Measurements from ENCODE around the gene ZXDB. TPM values are rescaled to one million over a fixed set of nuclear protein-coding genes. Genes with fewer than 3 reads are reported as not detected.
"Not testable (repeated sequence)": the region's sequence is repeated elsewhere in the genome, so short reads cannot be mapped to it uniquely, and the experiment has no call there.

Gene ZXDB
- total and polyA plus RNA-seq, 3 donors from 2014 or later, result 3.6 to 7.6 (median 6.9) TPM

DNA sequence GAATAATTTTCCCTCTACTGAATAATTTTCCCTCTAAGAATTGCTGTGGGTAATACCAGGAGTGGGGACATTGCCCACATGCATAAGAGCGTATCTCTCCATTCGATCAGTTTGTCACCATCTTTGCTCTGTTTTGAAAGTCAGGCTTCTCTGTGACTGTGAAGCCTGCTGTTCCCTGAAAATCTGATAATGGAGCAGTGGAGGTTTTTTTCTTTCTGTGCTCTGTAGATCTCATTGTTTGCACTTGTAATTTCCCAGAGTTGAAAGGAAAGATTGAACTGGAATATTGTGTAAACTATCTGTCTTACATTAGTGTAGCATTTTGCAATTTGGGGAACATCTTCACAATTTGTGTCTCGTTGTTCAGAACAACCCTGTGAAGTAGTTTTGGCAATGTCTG, 4.3 kb downstream of the ZXDB start:
- intact Hi-C loops (cut with DNase I; ENCODE audit: low total_unique reads), result no loop called here
- peaks cover 3% of the 10 kb centered on the region for H3K4me1 ChIP-seq
- H3K36me3 ChIP-seq (ENCODE audit: low read depth, missing control alignments), result no peaks in the 10 kb centered on the region
- H3K27ac ChIP-seq, result no peak overlapping the region
- TF ChIP-seq POLR2A (IDR thresholded peaks at IDR 0.05), result no peak
- TF ChIP-seq, protein P1, sequence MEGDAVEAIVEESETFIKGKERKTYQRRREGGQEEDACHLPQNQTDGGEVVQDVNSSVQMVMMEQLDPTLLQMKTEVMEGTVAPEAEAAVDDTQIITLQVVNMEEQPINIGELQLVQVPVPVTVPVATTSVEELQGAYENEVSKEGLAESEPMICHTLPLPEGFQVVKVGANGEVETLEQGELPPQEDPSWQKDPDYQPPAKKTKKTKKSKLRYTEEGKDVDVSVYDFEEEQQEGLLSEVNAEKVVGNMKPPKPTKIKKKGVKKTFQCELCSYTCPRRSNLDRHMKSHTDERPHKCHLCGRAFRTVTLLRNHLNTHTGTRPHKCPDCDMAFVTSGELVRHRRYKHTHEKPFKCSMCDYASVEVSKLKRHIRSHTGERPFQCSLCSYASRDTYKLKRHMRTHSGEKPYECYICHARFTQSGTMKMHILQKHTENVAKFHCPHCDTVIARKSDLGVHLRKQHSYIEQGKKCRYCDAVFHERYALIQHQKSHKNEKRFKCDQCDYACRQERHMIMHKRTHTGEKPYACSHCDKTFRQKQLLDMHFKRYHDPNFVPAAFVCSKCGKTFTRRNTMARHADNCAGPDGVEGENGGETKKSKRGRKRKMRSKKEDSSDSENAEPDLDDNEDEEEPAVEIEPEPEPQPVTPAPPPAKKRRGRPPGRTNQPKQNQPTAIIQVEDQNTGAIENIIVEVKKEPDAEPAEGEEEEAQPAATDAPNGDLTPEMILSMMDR (IDR thresholded peaks at IDR 0.05), result no peak
- no peak overlapping the region for H3K4me3 ChIP-seq
- no peaks in the 10 kb centered on the region for H3K9me3 ChIP-seq
- no peaks in the 10 kb centered on the region for H3K27me3 ChIP-seq
- WGBS, 2 donors, result 42 to 44% methylated on average over 3 of the region's 3 CpGs
- no peak for DNase-seq

DNA sequence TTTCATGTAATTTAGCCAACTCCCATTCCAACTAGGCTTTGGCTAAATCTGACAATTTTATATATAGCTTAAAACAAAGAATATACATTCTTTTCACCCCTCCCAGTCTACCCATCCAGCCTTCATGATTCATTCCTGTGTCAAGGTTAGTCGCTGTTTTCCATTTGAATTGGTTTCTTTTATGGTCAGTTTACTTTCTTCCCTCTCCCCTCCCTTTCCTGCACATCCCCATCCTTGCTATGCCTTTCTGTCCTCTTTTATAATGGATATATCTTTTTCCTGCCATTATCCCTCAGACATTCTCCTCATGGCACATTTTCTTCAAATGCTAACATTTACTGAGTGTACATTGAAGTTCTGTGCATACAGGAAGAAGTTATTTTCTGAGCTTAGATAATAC, 4.7 kb downstream of the ZXDB start:
- no peaks in the 10 kb centered on the region for H3K27me3 ChIP-seq
- H3K27ac ChIP-seq, result no peak overlapping the region
- 41 to 69% methylated on average over 1 of the region's 1 CpG for WGBS, 2 donors
- H3K9me3 ChIP-seq, result no peaks in the 10 kb centered on the region
- no peaks in the 10 kb centered on the region for H3K36me3 ChIP-seq (ENCODE audit: low read depth, missing control alignments)
- peaks cover 3% of the 10 kb centered on the region for H3K4me1 ChIP-seq
- H3K4me3 ChIP-seq, result no peak overlapping the region
- DNase-seq, result no peak
- TF ChIP-seq, protein P1 (IDR thresholded peaks at IDR 0.05), result no peak
- no peak for TF ChIP-seq POLR2A (IDR thresholded peaks at IDR 0.05)
- intact Hi-C loops (cut with DNase I; ENCODE audit: low total_unique reads), result no loop called here

DNA sequence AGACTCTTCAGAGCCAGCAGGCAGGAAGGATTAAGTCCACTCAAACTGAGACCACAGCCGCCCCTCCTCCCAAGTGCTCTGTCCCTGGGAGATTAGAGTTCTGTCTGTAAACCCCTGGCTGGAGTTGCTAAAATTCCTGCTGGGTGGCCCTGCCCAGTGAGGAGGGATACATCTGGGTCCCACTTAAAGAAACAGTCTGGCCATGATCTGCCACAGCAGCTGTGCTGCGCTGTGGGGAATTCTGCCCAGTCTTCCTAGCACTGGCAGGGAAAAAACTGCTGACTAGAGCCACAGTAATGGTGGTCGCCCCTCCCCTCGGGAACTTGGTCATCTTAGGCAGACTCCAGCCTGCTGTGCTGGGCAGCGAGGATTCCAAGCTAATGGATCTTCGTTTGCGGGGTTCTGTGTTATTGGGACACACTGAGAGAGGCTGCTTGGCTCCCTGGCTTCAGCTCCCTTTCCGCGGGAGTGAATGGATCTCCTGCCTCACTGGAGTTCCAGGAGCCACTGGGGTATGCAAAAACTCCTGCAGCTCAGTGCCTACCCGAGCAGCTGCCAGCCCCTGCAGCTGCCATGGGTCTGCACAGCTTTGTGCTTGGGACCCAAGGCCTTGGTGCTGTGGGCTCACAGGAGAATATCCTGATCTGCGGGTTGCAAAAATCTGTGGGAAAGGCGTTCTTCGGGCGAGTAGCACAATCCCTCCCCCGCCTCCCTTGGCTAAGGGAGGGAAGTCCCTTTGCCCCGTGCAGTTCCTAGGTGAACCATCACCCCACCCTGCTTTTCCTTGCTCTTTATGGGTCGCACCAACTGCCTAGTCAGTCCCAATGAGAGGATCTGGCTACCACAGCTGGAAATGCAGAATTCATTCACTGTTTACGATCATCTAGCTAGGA, 15.7 kb downstream of the ZXDB start:
- Histone ChIP-seq H3K36me3 (ENCODE audit: low read depth, missing control alignments) (no peaks in the 10 kb centered on the region), H3K9me3 (no peaks in the 10 kb centered on the region), H3K27ac (no peak overlapping the region), H3K27me3 (no peaks in the 10 kb centered on the region), H3K4me3 (no peak overlapping the region), H3K4me1 (no peaks in the 10 kb centered on the region)
- WGBS, 2 donors, result 72 to 78% methylated on average over 5 to 17 of the region's 18 CpGs
- no peak for DNase-seq
- intact Hi-C loops (cut with DNase I; ENCODE audit: low total_unique reads), result no loop called here
- no peak for TF ChIP-seq POLR2A (IDR thresholded peaks at IDR 0.05)
- TF ChIP-seq, protein P1 (IDR thresholded peaks at IDR 0.05), result no peak

DNA sequence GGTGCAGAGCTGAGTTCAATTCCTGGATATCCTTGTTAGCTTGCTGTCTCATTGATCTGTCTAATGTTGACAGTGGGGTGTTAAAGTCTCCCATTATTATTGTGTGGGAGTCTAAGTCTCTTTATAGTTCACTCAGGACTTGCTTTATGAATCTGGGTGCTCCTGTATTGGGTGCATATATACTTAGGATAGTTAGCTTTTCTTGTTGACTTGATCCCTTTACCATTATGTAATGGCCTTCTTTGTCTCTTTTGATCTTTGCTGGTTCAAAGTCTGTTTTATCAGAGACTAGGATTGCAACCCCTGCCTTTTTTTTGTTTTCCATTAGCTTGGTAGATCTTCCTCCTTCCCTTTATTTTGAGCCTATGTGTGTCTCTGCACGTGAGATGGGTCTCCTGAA, 21.5 kb downstream of the ZXDB start:
- WGBS, 2 donors, result 88 to 92% methylated on average over 1 of the region's 1 CpG

DNA sequence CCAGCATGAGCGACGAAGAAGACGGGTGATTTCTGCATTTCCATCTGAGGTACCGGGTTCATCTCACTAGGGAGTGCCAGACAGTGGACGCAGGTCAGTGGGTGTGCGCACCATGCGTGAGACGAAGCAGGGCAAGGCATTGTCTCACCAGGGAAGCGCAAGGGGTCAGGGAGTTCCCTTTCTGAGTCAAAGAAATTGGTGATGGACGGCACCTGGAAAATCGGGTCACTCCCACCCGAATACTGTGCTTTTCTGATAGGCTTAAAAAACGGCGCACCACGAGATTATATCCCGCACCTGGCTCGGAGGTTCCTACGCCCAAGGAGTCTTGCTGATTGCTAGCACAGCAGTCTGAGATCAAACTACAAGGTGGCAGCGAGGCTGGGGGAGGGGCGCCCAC, 37.6 kb downstream of the ZXDB start:
- H3K9me3 ChIP-seq; H3K4me3 ChIP-seq; intact Hi-C loops (cut with DNase I; ENCODE audit: low total_unique reads); DNase-seq; H3K27ac ChIP-seq; H3K4me1 ChIP-seq; H3K36me3 ChIP-seq (ENCODE audit: low read depth, missing control alignments); H3K27me3 ChIP-seq: not testable (repeated sequence)
- 88 to 91% methylated on average over 13 to 18 of the region's 20 CpGs for WGBS, 2 donors

More for the DNA sequence above, 21.5 kb downstream of the ZXDB start:
- H3K4me1 ChIP-seq; H3K27me3 ChIP-seq; intact Hi-C loops (cut with DNase I; ENCODE audit: low total_unique reads); DNase-seq; H3K9me3 ChIP-seq; H3K36me3 ChIP-seq (ENCODE audit: low read depth, missing control alignments); H3K27ac ChIP-seq; H3K4me3 ChIP-seq: not testable (repeated sequence)

DNA sequence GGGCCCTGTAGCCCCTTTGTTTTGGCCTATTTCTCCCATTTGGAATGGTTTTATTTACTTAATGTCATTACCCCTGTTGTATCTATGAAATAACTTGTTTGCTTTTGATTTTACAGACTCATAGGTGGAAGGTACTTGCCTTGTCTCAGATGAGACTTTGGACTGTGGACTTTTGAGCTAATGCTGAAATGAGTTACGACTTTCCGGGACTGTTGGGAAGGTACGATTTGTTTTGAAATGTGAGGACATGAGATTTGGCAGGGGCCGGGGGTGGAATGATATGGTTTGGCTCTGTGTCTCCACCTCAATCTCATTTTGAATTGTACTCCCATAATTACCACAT, 48.8 kb downstream of the ZXDB start:
- no peaks in the 10 kb centered on the region for H3K36me3 ChIP-seq (ENCODE audit: low read depth, missing control alignments)
- intact Hi-C loops (cut with DNase I; ENCODE audit: low total_unique reads), result no loop called here
- H3K4me1 ChIP-seq, result no peaks in the 10 kb centered on the region
- WGBS, 2 donors, result 89 to 93% methylated on average over 3 to 4 of the region's 4 CpGs
- no peak for DNase-seq
- TF ChIP-seq, protein P1 (IDR thresholded peaks at IDR 0.05), result no peak
- no peak for TF ChIP-seq POLR2A (IDR thresholded peaks at IDR 0.05)
- H3K9me3 ChIP-seq, result no peaks in the 10 kb centered on the region
- no peak overlapping the region for H3K4me3 ChIP-seq
- H3K27ac ChIP-seq, result no peak overlapping the region
- no peaks in the 10 kb centered on the region for H3K27me3 ChIP-seq

Measured in testis (tissue), 3 donors.